Subcutaneous adipose tissue (tissue), 4 donors: ENCODE data around the gene PTDSS2. TPM values are rescaled to one million over a fixed set of nuclear protein-coding genes. Genes with fewer than 3 reads are reported as not detected.

Experiments
- CTCF ChIP-seq: fragments of 450-650 bp; IDR thresholded peaks from one replicate; pipeline ENCODE4 v1.5.1; 2016; ENCODE audit warnings: low read depth, mild to moderate bottlenecking, control low read depth, antibody characterized with exemption, moderate library complexity
- total RNA-seq, 4 donors: library from RNA; depleted of rRNA; stranded (reverse); fragments of >200 nt; gene quantifications; one replicate each; pipeline ENCODE4 v1.1.0, GENCODE V29; 2016

The PTDSS2 gene
- total RNA-seq, 4 donors from 2014 or later, result 19.1 to 77.6 (median 26.2) TPM

GRCh38 chr11:473962-474785 lies 24.1 kb downstream of the PTDSS2 start:
- TF ChIP-seq CTCF, result no peak

DNA sequence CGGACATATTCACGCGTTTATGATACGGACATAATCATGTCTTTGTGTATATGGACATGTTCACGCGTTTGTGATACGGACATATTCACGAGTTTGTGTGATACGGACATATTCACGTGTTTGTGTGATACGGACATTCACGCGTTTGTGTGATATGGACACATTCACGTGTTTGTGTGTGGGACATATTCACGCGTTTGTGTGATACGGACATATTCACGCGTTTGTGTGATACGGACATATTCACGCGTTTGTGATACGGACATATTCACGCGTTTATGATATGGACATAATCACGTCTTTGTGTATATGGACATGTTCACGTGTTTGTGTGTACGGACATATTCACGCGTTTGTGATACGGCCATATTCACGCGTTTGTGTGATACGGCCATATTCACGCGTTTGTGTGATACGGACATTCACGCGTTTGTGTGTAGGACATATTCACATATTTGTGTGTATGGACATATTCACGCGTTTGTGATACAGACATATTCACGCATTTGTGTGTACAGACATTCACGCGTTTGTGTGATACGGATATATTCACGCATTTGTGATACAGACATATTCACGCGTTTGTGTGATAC lies 24.9 kb downstream of the PTDSS2 start:
- no peak for TF ChIP-seq CTCF

- no peak for TF ChIP-seq CTCF
Measured at GRCh38 chr11:475941-476340, 25.9 kb downstream of the PTDSS2 start.

DNA sequence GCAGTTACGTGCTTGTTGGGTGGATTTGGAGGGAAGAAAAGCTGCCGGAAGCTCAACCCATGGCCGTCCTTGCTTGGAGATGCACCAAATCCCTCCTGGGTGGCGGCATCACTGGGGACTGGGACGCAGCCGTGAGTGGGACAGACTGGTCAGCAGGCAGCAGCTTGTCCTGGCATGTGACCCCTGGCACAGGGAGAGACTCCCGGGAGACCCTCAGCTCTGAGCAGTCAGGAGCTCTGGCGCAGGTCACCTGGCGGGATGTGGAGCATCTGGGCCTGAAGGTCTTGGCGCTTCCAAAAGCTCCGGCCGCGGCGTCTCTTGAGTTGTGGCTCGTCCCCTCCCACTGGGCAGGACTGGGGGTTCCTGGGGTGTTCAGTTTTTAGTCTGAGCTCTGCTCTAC lies 26.3 kb downstream of the PTDSS2 start:
- no peak for TF ChIP-seq CTCF

DNA sequence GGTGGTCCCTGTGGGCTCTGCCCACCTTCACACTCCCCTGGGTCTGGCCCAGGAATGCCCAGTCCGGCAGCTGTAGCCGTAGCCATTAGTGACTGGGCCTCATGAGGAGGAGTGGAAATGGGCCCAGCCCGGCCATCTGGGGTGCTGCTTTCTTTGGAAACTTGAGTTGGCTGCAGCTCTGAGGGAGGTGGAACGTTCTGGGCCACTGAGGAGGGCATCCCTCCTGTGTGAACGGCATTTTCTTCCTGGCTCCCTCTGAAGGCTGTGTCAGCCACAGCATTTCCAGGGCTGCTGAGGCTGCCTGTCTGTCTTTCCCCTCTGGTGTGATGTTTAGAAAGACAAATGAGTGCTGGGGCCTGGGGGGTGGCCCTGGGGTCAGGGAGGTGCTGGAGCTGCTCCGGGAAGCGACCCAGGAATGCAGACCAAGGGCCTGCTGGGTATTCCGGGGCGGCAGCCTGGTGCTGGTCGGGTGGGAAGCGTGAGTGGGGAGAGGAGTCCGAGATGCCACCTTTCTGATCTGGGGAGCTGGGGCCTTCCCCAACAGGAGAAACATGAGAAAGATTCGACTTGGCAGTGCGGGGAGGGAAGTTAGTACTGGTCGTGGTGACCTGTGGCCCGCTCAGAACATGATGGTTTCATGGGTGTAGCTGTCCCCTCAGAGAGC lies 27.1 kb downstream of the PTDSS2 start:
- TF ChIP-seq CTCF, result no peak

DNA sequence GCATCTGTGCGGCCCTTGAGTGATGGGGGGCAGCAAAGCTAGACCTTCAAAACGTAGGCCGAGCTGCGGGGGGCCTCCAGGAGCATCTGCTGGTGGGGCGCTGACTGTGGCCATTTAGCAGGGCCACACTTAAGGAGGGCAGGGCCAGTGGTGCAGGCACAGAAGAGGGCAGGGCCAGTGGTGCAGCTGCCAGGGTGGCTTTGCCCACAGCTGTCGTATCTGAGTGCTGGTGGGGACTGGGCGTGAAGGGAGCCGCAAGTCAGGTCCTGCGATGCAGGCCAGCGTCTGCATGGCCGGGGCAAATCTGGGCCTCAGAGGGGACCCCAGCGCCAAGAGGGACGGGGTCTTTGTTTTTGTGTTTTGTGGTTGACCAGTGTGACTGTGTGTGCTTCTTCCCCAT lies 29.2 kb downstream of the PTDSS2 start:
- TF ChIP-seq CTCF, result no peak

GRCh38 chr11:484616-485015 lies 34.5 kb downstream of the PTDSS2 start:
- TF ChIP-seq CTCF, result no peak
